GM19238 (cell line): ENCODE results near the gene SPTBN1.

Source experiments
- DNase-seq: peaks from one replicate; pipeline ENCODE4 v3.0.0; 2011; ENCODE audit warnings: low spot score; ENCODE audit not compliant: insufficient read length

SPTBN1 gene

DNA sequence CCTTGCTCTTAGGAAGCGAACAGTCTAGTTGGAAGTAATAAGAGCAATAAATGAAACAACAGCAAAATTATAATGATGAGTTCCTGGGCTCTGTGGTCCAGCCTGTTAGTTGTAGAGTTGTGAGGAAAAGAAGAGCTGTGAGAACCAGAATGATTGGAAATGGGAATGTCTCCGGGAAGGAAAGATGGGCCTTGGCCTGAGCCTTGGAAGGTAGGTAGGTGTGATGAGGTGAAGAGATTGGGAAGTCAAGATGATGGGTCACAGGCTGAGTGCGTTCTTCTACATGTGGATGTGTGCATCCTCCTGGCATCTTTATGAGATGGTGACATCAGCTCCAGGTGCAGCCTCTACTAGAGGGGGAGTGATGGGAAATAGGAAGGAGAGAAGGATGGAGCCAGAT, 152.1 kb downstream of the SPTBN1 start:
- DNase-seq, result no peak

DNA sequence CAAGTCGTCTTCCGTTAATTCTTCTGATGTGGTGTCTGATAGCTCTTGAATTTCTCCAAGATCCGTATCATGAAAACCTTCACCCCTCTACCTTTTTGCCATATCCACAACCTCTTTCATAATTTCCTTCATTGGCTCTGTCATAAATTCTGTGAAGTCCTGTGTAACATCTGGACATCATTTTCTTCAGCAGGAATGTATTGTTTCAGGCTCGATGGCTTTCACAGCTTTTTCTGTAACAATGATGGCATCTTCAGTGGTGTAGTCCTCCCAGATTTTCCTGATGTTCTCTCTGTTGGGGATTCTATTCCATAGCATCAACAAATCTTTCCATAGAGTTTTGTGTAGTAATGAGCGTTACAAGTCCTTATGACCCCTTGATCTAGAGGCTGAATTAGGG, 153.1 kb downstream of the SPTBN1 start:
- no peak for DNase-seq

DNA sequence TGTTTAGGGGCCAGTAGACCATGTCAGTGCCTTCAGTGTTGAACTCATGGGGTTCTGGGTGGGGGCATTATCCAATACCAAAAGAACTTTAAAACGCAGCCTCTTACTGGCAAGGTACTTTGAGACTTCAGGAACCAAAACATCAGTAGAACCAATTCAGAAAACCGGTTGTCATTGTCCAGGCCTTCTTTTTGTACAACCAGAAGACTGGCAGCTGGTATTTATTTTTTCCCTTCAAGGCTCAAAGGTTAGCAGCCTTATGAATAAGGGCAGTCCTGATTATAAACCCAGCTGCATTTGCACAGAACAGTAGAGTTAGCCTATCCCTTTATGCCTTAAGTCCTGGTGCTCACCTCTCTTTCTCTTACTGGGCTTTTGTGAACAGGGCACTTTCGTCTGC, 153.5 kb downstream of the SPTBN1 start:
- no peak for DNase-seq

DNA sequence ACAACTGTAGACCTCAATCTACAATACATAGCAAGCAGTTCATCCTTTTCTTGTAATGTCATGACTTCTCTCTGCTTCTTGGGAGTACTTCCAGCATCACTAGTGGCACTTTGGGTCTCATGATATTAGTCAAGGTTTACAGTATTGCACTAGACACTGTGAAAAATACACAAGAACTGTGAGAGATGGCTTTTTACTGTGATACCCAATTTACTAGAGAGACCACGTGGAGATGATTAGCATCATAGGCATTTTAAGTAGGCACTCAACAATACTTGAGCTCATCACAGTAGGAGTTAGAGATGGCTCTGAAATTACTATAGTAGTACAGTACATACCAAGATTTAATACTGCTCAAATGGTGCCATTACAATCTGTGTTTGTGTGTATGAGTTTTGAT, 154.6 kb downstream of the SPTBN1 start:
- no peak for DNase-seq

DNA sequence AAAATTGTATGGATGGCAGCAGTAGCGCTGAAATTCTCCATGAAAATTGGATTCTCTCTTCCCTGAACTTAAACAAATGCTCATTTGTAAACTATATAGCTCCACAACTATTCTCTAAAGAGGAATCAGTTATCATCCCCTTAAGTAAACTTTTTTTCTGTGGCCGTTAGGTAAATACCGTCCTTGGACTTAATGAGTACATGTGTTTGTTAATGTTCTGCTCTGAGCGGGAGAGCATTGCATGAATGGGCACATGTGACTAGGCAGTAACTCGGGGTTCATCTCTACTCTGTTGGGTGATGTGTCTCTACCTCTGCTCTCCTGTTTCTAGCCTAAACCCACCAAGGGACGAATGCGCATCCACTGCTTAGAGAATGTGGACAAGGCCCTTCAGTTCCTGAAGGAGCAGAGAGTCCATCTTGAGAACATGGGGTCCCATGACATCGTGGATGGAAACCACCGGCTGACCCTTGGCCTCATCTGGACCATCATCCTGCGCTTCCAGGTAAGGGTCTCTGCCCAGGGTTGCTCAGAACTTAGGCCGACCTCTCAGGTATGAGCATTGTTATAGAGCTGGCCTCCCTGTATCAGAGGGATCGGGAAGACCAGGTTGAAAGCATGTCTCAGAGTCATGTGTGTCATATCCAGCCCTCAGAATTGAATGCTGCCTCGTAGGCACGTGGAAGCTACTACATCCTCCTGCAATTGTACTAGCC, 155.9 kb downstream of the SPTBN1 start:
- DNase-seq, result no peak

DNA sequence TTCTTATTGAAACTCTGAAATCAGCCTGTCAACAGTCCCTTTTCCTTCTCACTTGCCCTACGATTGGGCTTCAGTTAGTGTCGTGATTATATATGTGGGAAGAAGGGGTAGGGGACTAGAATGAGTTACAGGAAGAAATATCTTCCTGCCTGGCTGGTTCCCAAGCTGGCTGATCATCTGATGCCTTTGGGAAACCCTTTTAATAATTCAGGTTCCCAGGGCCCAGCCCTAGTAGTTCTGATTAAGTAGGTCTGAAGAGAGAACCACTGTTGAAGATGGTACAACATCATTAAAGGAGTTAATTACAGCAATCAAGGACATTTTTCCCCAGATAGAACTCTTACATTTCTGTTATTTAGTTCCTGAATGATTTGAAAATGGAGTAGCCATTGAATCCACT, 157.3 kb downstream of the SPTBN1 start:
- no peak for DNase-seq

DNA sequence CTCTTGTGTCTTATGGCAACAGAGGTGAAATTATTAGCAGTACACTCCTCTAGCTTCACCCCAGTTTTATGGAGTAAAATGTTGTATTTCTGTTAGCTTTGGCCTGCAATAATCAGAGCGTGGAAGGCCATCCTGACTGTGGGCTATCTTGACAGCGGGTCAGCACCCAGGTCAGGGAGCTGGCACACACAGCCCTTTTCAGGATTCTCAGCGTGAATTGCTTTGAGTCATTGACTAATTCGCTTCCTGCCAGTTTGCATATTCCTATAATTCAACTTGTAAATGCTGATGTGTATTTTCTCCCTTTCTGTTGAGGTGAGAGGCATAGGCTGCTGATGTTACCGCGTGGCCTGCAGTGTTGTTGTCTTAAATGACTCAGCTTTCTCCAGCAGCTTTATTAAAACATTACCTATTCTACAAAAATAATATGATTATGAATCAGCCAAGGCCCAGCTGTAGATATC, 157.7 kb downstream of the SPTBN1 start:
- DNase-seq, result no peak

DNA sequence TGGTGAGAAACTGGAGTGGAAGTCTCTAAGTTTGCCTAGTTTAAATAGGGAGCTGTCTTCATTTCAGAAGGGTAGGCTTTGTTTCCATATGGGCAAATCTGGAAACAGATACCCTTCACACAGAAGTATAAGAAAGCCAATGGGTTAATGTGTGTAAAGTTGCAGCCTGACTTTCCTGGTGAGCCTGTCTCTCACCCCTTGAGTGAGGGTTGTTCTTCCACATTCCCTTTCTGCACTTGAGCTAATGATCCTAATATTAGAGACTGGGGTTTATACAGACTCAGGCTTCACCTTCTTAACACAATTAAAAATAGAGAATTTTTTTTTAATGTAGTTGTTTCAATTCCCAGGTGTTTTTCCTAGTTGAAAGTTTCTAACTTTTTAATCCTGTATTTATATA, 158.7 kb downstream of the SPTBN1 start:
- no peak for DNase-seq

DNA sequence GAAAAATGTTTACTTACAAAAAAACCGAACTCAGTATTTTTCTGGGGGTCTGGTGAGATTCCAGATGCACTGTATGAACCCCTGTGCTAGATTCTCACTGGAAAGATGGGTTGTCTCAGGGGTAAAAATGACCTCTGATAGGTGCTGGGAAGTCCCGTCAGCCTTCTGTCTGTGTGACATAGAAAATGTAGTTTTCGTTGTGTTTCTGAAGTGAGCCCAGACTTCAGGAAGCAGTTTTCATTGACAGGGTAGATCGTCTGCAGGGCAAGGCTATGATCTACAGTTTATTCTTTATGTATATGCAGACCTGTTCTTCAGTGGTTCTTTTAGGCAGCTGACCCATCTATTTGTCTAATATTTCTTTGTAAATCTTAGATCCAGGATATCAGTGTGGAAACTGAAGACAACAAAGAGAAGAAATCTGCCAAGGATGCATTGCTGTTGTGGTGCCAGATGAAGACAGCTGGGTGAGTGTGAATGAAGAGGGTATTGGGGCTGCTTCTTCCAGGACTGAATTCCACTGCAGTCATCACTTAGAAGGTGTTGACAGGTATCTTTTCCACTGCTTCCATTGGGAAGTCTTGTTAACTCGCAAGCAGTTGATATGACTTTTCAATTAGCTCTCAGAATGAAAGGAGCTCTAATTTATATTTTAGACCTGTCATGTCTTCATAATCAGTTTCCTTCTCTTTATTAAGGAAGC, 159.9 kb downstream of the SPTBN1 start:
- DNase-seq, result no peak

DNA sequence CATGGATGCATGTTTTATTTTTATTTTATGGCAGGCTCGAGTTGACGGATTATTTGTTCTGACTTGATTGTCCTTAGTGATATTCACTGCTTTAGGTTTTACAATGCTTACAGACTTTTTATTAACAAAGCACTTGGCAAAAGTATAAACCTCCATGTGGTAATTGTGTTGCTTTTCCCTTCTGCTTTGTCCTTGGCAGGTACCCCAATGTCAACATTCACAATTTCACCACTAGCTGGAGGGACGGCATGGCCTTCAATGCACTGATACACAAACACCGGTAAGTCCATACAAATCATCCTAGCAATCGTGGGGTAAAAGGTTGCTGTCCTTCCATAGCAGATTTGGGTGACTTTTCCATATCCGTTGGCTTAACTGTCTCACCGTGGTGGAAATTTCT, 161.3 kb downstream of the SPTBN1 start:
- no peak for DNase-seq

DNA sequence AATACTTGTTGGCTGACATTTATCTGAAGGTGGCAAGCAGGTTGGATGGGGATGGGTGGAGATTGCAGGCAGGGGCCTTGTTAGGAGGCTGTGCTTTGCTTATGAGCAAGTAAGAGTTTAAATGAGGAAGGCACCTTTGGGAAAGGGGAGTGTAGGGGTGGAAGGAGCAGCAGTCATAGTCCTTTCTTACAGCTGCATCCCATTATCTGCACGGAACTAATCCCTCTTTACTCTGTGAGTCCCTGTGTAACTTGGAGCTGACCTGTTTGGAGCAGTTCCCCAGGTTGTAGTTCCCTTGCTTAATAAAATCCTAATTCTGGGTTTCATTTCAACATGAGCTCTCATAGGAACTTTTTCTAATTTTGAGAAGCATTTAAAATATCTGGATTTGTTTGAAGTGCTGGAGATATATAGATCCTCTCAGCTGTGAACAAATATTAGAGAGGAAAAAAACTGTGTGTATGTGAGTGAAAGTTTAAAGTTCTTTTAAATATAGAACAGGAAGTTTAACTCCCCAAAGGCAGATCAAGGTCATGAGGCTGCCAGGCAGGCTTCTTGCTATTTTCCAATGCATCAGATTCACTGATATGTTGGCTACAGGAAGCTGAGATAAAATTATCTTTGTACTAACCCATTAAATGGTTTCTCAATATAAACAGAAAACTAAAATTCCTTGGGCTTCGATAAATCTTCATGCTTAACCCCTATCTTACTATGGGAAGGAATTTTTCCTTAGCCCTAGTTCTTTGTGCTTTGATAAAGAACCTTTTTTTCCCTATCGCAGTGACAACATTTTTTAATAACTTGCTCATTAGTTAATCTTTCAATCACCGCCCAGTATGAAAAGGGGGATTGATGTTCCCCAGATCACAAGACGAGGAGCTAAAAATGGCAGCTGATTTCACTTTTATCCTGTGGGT, 162.8 kb downstream of the SPTBN1 start:
- no peak for DNase-seq

DNA sequence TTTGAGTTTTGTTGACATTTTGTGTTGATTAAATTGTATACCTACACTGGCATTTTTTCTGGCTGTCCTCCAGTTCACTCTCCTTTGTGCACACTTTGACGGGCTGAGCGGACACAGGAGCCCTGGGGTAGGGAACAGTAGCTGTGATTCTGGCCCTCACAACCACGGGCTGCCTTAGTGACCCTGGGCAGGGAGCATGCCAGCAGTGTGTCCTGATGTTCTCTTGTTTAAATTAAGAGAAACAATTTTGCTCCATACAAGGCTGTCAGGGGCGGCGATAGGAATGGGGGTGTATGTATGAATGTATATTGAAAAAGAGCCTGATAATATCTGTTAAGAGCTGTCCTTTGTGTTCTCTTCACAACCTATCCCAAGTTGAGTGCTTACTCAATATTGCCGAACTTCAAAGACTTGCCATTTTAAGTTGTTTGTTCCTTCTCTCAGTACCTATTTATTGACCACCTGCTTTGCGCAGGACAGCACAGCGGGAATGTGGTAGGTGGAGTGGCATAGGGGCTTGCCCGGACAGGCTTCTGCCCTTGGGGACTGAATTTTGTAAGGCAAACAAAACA, 163.6 kb downstream of the SPTBN1 start:
- no peak for DNase-seq

DNA sequence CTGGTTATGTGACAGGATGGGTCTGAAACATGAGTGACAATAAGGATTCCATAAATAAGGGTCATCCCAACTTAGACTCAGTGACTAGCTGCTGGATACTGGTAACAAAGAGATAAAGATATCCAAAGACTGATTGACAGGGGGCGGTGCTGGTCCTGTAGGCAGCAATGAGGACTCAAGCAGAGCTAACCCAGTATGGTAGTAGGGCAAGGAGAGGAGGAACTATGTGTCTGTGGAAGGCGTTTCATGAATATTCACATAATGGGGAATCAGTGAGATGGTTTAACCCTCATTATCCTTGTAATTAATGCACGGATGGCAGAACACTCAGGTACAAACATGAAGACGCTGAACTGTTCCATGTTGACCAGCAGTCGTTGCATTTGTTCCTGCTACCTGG, 164.8 kb downstream of the SPTBN1 start:
- no peak for DNase-seq

DNA sequence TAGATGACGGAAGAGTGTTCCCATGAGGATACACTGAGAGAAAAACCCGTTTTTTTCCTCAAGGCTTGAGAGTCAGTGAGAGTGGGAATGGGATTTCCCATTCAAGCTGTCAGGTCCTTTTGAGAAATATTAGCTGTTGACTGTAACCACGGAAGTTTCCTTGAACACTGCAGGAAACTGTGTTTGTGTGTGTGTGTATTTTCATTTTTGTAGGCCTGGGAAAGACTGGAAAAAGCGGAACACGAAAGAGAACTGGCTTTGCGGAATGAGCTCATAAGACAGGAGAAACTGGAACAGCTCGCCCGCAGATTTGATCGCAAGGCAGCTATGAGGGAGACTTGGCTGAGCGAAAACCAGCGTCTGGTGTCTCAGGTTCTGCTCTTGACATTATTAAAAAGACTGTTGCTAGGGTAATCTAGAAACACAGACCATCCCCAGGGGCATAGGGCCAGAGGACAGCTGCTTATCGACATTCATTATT, 168.5 kb downstream of the SPTBN1 start:
- DNase-seq, result no peak

DNA sequence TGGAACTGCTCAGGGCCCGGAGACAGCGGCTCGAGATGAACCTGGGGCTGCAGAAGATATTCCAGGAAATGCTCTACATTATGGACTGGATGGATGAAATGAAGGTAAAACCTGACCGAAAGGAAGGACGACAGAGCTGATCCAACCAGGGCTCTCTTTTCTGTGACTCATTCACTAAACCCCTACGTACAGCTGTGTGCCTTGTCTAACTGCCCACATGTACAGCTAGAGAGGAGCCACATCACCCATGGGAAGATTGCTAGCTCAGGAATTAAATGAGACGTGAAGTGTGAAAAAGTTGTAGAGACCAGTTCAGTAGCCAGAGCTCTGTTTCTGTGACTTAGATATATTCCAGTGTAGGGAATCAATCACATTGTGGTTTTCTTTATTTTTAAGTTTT, 170.0 kb downstream of the SPTBN1 start:
- DNase-seq, result no peak

DNA sequence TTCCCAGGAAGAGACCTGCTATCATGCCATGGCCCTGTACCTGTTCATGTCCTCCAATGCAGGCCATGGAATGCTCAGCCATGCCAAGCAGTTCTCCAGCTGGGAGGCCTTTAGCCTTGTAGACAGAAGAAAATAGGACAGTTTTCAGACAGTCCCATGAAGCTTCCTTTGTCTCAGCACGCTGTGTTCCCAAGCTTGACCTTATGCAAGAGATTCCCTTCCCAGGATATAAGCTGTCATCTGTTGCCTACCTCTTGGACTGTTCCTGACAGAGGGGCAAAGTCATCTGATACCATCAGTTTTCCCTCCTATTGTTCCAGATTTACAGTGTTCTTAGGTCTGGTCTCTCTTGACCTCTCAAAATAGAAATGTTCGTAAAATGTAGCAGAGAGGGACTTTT, 170.8 kb downstream of the SPTBN1 start:
- DNase-seq, result no peak

DNA sequence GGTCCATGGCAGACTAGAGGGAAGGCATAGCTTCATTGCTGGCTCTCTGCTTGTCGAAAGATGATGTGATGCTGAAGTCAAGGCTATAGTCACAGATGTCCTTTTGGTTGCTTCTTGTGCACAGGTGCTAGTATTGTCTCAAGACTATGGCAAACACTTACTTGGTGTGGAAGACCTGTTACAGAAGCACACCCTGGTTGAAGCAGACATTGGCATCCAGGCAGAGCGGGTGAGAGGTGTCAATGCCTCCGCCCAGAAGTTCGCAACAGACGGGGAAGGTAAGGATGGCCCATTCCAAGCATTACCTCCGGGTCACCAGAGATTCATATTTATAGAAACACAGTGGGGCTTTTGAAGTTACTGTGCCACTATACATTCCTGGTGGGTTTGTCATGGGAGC, 171.8 kb downstream of the SPTBN1 start:
- DNase-seq, result no peak

DNA sequence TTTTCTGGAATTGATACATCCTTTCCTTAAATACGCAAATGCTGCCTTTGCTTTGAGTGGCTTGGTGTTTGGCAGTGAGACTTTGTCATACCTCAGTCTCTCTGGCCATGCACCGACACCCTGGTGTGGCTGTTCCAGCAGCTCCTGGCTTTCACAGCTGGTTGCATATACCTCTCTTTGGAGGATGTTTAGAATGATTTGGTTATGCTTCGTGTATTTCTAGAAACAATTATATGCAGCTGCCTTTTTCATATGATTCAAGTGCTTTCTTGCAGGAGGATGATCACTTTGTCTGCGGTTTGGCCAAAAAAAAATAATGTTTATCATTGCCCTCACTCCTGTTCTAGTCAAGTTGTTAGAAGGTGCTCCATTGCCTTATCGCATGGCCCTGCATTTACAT, 172.3 kb downstream of the SPTBN1 start:
- DNase-seq, result no peak

DNA sequence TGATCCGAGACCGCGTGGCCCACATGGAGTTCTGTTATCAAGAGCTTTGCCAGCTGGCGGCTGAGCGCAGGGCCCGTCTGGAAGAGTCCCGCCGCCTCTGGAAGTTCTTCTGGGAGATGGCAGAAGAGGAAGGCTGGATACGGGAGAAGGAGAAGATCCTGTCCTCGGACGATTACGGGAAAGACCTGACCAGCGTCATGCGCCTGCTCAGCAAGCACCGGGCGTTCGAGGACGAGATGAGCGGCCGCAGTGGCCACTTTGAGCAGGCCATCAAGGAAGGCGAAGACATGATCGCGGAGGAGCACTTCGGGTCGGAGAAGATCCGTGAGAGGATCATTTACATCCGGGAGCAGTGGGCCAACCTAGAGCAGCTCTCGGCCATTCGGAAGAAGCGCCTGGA, 172.8 kb downstream of the SPTBN1 start:
- no peak for DNase-seq

DNA sequence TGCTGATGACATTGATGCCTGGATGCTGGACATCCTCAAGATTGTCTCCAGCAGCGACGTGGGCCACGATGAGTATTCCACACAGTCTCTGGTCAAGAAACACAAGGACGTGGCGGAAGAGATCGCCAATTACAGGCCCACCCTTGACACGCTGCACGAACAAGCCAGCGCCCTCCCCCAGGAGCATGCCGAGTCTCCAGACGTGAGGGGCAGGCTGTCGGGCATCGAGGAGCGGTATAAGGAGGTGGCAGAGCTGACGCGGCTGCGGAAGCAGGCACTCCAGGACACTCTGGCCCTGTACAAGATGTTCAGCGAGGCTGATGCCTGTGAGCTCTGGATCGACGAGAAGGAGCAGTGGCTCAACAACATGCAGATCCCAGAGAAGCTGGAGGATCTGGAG, 173.3 kb downstream of the SPTBN1 start:
- no peak for DNase-seq
